IMR-90 (cell line): ENCODE measurements around the gene WBP2NL. TPM values are rescaled to one million over a fixed set of nuclear protein-coding genes. Genes with fewer than 3 reads are reported as not detected.

ENCODE experiments used
- ATAC-seq: fragments of 200-7000 bp; cut with Tn5 transposase; 2 replicates; pipeline ENCODE4 v1.9.1; 2020; ENCODE audit warnings: low read depth, mild to moderate bottlenecking, moderate library complexity
- BruUV-seq: library from RNA; stranded (reverse); fragments of 400-500 nt; replicated peaks from 2 replicates; lab custom pipeline; 2021; lab: Mats Ljungman, UMichigan
- CTCF ChIA-PET: fragments of 300-600 bp; formaldehyde crosslinking; extraction: SDS; loops from one replicate; lab custom pipeline; 2021; ENCODE audit warnings: antibody characterized with exemption; lab: Yijun Ruan, JAX
- POLR2A ChIA-PET: fragments of 300-600 bp; sonication (Branson Sonifier 250); formaldehyde crosslinking; loops from one replicate; lab custom pipeline; 2022; ENCODE audit warnings: antibody characterized with exemption; ENCODE audit not compliant: unreplicated experiment; lab: Charles Lee
- DNase-seq: peaks from one replicate; pipeline ENCODE4 v3.0.0; 2013
- H2AFZ ChIP-seq: replicated peaks from 2 replicates; pipeline ENCODE3; 2013; ENCODE audit warnings: low read length, mild to moderate bottlenecking; ENCODE audit not compliant: poor library complexity
- H2AK5ac ChIP-seq: 2 replicates; pipeline ENCODE4 v1.6.1; 2013; ENCODE audit warnings: low read depth, low read length, inconsistent platforms
- H2AK9ac ChIP-seq: replicated peaks from 2 replicates; pipeline ENCODE3; 2013; ENCODE audit warnings: mild to moderate bottlenecking, low read depth, low read length, moderate library complexity; ENCODE audit not compliant: poor library complexity
- H2BK120ac ChIP-seq: 2 replicates; pipeline ENCODE4 v1.6.1; 2013; ENCODE audit warnings: low read depth, low read length, inconsistent platforms
- H2BK15ac ChIP-seq: 3 replicates; pipeline ENCODE4 v1.6.1; 2013; ENCODE audit warnings: low read depth, low read length, inconsistent platforms
- H2BK20ac ChIP-seq: 2 replicates; pipeline ENCODE4 v1.6.1; 2013; ENCODE audit warnings: low read depth, mild to moderate bottlenecking, inconsistent platforms, low read length, moderate library complexity
- H2BK5ac ChIP-seq: 2 replicates; pipeline ENCODE4 v1.6.1; 2013; ENCODE audit warnings: mild to moderate bottlenecking, low read depth, low read length, inconsistent platforms; ENCODE audit not compliant: poor library complexity, severe bottlenecking
- H3K14ac ChIP-seq: replicated peaks from 2 replicates; pipeline ENCODE4 v1.6.1; 2013; ENCODE audit warnings: low read depth, low read length, inconsistent platforms
- H3K18ac ChIP-seq: 2 replicates; pipeline ENCODE4 v1.6.1; 2013; ENCODE audit warnings: low read depth, low read length, control low read depth
- H3K23ac ChIP-seq: 2 replicates; pipeline ENCODE4 v1.6.1; 2013; ENCODE audit warnings: low read depth, low read length, inconsistent platforms
- H3K27ac ChIP-seq: 2 replicates; pipeline ENCODE4 v1.5.1; 2013; ENCODE audit warnings: mild to moderate bottlenecking, control low read depth, low read length; ENCODE audit not compliant: insufficient read depth
- H3K27me3 ChIP-seq: 2 replicates; pipeline ENCODE4 v1.6.1; 2013; ENCODE audit warnings: low read length; ENCODE audit not compliant: control insufficient read depth, insufficient read depth
- H3K36me3 ChIP-seq: 2 replicates; pipeline ENCODE4 v1.6.1; 2013; ENCODE audit warnings: low read length, mixed read lengths; ENCODE audit not compliant: control insufficient read depth, insufficient read depth
- H3K4ac ChIP-seq: 2 replicates; pipeline ENCODE4 v1.6.1; 2013; ENCODE audit warnings: low read depth, low read length, inconsistent platforms
- H3K4me1 ChIP-seq: 2 replicates; pipeline ENCODE4 v1.6.1; 2013; ENCODE audit warnings: low read length, mixed read lengths; ENCODE audit not compliant: control insufficient read depth, insufficient read depth
- H3K4me2 ChIP-seq: 2 replicates; pipeline ENCODE4 v1.6.1; 2013; ENCODE audit warnings: low read depth, mild to moderate bottlenecking, control low read depth, low read length, moderate library complexity
- H3K4me3 ChIP-seq: 2 replicates; pipeline ENCODE4 v1.5.1; 2013; ENCODE audit warnings: low read depth, mild to moderate bottlenecking, control low read depth, low read length, moderate library complexity; ENCODE audit not compliant: insufficient read depth
- H3K56ac ChIP-seq: 2 replicates; pipeline ENCODE4 v1.6.1; 2013; ENCODE audit warnings: low read length, inconsistent platforms; ENCODE audit not compliant: insufficient read depth; ENCODE audit errors: extremely low read depth
- H3K79me1 ChIP-seq, 2 experiments: 2 replicates each; pipeline ENCODE4 v1.6.1; 2013; ENCODE audit warnings: low read length in 2 of 2, inconsistent platforms in 1 of 2, low read depth in 1 of 2
- H3K9ac ChIP-seq: 2 replicates; pipeline ENCODE4 v1.6.1; 2013; ENCODE audit warnings: low read depth, low read length, control low read depth
- H3K9me1 ChIP-seq: 2 replicates; pipeline ENCODE4 v1.6.1; 2013; ENCODE audit warnings: low read length, inconsistent platforms; ENCODE audit not compliant: insufficient read depth
- H3K9me3 ChIP-seq: 2 replicates; pipeline ENCODE4 v1.6.1; 2013; ENCODE audit warnings: low read length; ENCODE audit not compliant: control insufficient read depth, insufficient read depth
- H4K20me1 ChIP-seq: 2 replicates; pipeline ENCODE4 v1.6.1; 2013; ENCODE audit warnings: low read length, inconsistent platforms; ENCODE audit not compliant: insufficient read depth
- H4K5ac ChIP-seq: 2 replicates; pipeline ENCODE4 v1.6.1; 2013; ENCODE audit warnings: mild to moderate bottlenecking, low read depth, low read length, control low read depth
- H4K8ac ChIP-seq, 2 experiments: 2 replicates each; pipeline ENCODE4 v1.6.1; 2013; ENCODE audit warnings: low read depth in 2 of 2, low read length in 2 of 2, control low read depth in 1 of 2, inconsistent platforms in 1 of 2
- H4K91ac ChIP-seq: 2 replicates; pipeline ENCODE4 v1.6.1; 2013; ENCODE audit warnings: low read depth, low read length, inconsistent platforms; ENCODE audit not compliant: insufficient read depth
- CTCF ChIP-seq: conservative IDR thresholded peaks from 2 replicates; pipeline ENCODE4 v1.5.1; 2012; ENCODE audit warnings: mild to moderate bottlenecking, low read depth, low read length, improper control_type of control experiment
- MXI1 ChIP-seq: IDR thresholded peaks from 2 replicates; pipeline ENCODE4 v1.6.1; 2012; ENCODE audit warnings: low read depth, mild to moderate bottlenecking, low read length, moderate library complexity, borderline replicate concordance
- POLR2A ChIP-seq: IDR thresholded peaks from 2 replicates; pipeline ENCODE4 v1.6.1; 2012; ENCODE audit warnings: mild to moderate bottlenecking, low read depth, low read length
- RCOR1 ChIP-seq: IDR thresholded peaks from 2 replicates; pipeline ENCODE4 v1.6.1; 2012; ENCODE audit warnings: mild to moderate bottlenecking, low read length, improper control_type of control experiment; ENCODE audit not compliant: insufficient replicate concordance
- RFX5 ChIP-seq: IDR thresholded peaks from 2 replicates; pipeline ENCODE4 v1.8.0; 2012; ENCODE audit warnings: low read depth, mild to moderate bottlenecking, low read length, moderate library complexity
- SMC3 ChIP-seq: fragments of 150-350 bp; IDR thresholded peaks from 2 replicates; pipeline ENCODE4 v1.6.1; 2016; ENCODE audit warnings: low read depth, mild to moderate bottlenecking, antibody characterized with exemption, low read length, moderate library complexity
- USF2 ChIP-seq: fragments of 150-350 bp; IDR thresholded peaks from 2 replicates; pipeline ENCODE4 v1.6.1; 2017; ENCODE audit warnings: mild to moderate bottlenecking, antibody characterized with exemption, low read length, low read depth
- WGBS, 2 experiments: methylation state at CpG; one replicate each; pipeline versions ENCODE4 v1.1.5 to v1.1.7; 2013; ENCODE audit warnings: missing lambda C conversion rate in 2 of 2; ENCODE audit not compliant: insufficient read length in 1 of 2; ENCODE audit errors: extremely low coverage in 2 of 2; 5-methylcytosine and 5-hydroxymethylcytosine counted together
- dilution Hi-C: fragments of 300-500 bp; cut with HindIII; formaldehyde crosslinking; loops from one replicate; pipeline ENCODE4 v1.14.3; 2018; ENCODE audit warnings: low sequenced_read_pairs; ENCODE audit not compliant: unreplicated experiment
- in situ Hi-C: fragments of 300-500 bp; cut with MboI; formaldehyde crosslinking; loops from 3 replicates; pipeline ENCODE4 v1.14.3; 2019; ENCODE audit warnings: low sequenced_read_pairs, inconsistent platforms, mixed read lengths
- intact Hi-C: fragments of 100-400 bp; cut with micrococcal nuclease; formaldehyde crosslinking; loops from 2 replicates; pipeline ENCODE4 v1.10.0; 2022
- polyA plus RNA-seq, 3 experiments: library from polyadenylated mRNA; depleted of rRNA; stranded (reverse); fragments of >200 nt; gene quantifications; 2 replicates each; pipeline ENCODE4 v1.2.3, GENCODE V29; 2012; ENCODE audit warnings: low replicate concordance in 1 of 3
- total RNA-seq: library from RNA; depleted of rRNA; stranded (reverse); fragments of >200 nt; gene quantifications from 2 replicates; pipeline ENCODE4 v1.2.3, GENCODE V29; 2012

WBP2NL gene
- total and polyA plus RNA-seq, 2 of the 4 experiments (the other 2 are of a cell fraction) = not detected

GRCh38 chr22:41989246-41989645, 9.3 kb upstream of the WBP2NL start:
- Histone ChIP-seq H2AK9ac (no peak overlapping the region), H3K36me3 (no peaks in the 10 kb centered on the region), H3K27me3 (peaks cover 27% of the 10 kb centered on the region), H3K79me1 (no peaks in the 10 kb centered on the region), H2BK20ac (no peak overlapping the region), H4K8ac (no peak overlapping the region), H2AFZ (no peak overlapping the region), H3K4me1 (no peaks in the 10 kb centered on the region), H2BK5ac (no peak overlapping the region), H4K5ac (no peak overlapping the region), H3K14ac (no peak overlapping the region), H3K56ac (no peak overlapping the region), H2BK15ac (no peak overlapping the region), H2AK5ac (no peak overlapping the region), H3K9me3 (no peaks in the 10 kb centered on the region), H2BK120ac (no peak overlapping the region), H3K4me3 (no peak overlapping the region), H3K9me1 (no peaks in the 10 kb centered on the region), H3K4me2 (no peak overlapping the region), H3K18ac (no peak overlapping the region), H3K23ac (no peak overlapping the region), H3K9ac (no peak overlapping the region), H4K91ac (no peak overlapping the region), H3K4ac (no peak overlapping the region), H3K27ac (no peak overlapping the region), H4K20me1 (no peaks in the 10 kb centered on the region)
- in situ Hi-C loops (no loop called here), intact Hi-C loops (no loop called here), dilution Hi-C loops (no loop called here)
- no peak for TF ChIP-seq USF2
- TF ChIP-seq RFX5 = no peak
- TF ChIP-seq POLR2A = no peak
- no peak for TF ChIP-seq RCOR1
- no peak for TF ChIP-seq SMC3
- no peak for TF ChIP-seq CTCF
- TF ChIP-seq MXI1 = no peak
- POLR2A ChIA-PET = no interaction called here
- DNase-seq (no peak), ATAC-seq (no peak)
- 78% methylated on average over 3 of the region's 4 CpGs; no CpG with 5 or more reads in 1 of the 2 experiments for WGBS, 2 experiments
- CTCF ChIA-PET = no interaction called here
- BruUV-seq = no TSS peak
